ENCODE results near the gene SMPD2. TPM values are rescaled to one million over a fixed set of nuclear protein-coding genes. Genes with fewer than 3 reads are reported as not detected.
A peak's percentile ranks its signal among the peaks of the same experiment; 100 is the strongest.

SMPD2 gene
- total RNA-seq: 10 to 100 TPM; 10.2 to 16.2 (median 10.7) TPM

- ATAC-seq (ENCODE audit: low FRiP score) (peak; percentile 92), DNase-seq (ENCODE audit: low spot score) (no peak)
- TF ChIP-seq CTCF (IDR thresholded peaks at IDR 0.05): no peak
These were observed at the start of gene SMPD2, which contains the start of gene PPIL6 for GRCh38 chr6:109440331-109441068. Gene SMPD2, plus strand, starts transcription at chr6:109440724. Its CDS starts 398 bp downstream, at chr6:109441122. Gene PPIL6, minus strand, starts transcription at chr6:109440628. Its CDS starts 38 bp downstream, at chr6:109440590.

GRCh38 chr6:109393157-109393885 lies 47.2 kb upstream of the SMPD2 start:
- DNase-seq (ENCODE audit: low spot score) (no peak), ATAC-seq (ENCODE audit: low FRiP score) (no peak)
- TF ChIP-seq CTCF (IDR thresholded peaks at IDR 0.05): no peak

GRCh38 chr6:109393886-109394281 lies 46.6 kb upstream of the SMPD2 start:
- no peak for ATAC-seq (ENCODE audit: low FRiP score)
- DNase-seq (ENCODE audit: low spot score): no peak
- TF ChIP-seq CTCF (IDR thresholded peaks at IDR 0.05): no peak

- ATAC-seq (ENCODE audit: low FRiP score): no peak
These were observed 44.3 kb upstream of the SMPD2 start for GRCh38 chr6:109396046-109396718.

GRCh38 chr6:109397020-109397419 lies 43.5 kb upstream of the SMPD2 start:
- no peak for TF ChIP-seq CTCF (IDR thresholded peaks at IDR 0.05)
- DNase-seq (ENCODE audit: low spot score) (no peak), ATAC-seq (ENCODE audit: low FRiP score) (no peak)

More at GRCh38 chr6:109396046-109396718, 44.3 kb upstream of the SMPD2 start:
- no peak for DNase-seq (ENCODE audit: low spot score)
- TF ChIP-seq CTCF (IDR thresholded peaks at IDR 0.05): no peak

- ATAC-seq (ENCODE audit: low FRiP score) (peak; percentile 57), DNase-seq (ENCODE audit: low spot score) (no peak)
- TF ChIP-seq CTCF (IDR thresholded peaks at IDR 0.05): no peak
These were observed 34.3 kb upstream of the SMPD2 start for GRCh38 chr6:109406196-109406595.
